Measurements from ENCODE around the gene PLXDC2. TPM values are rescaled to one million over a fixed set of nuclear protein-coding genes. Genes with fewer than 3 reads are reported as not detected.

PLXDC2 gene
- total and polyA plus RNA-seq, 2 experiments from 2014 or later: 13.5 to 19.4 TPM

- TF ChIP-seq NANOG (IDR thresholded peaks at IDR 0.05; ENCODE audit: borderline replicate concordance) (no peak), STAT1 (IDR thresholded peaks at IDR 0.05; ENCODE audit: unreplicated experiment) (no peak), EZH2phosphoT487 (IDR thresholded peaks at IDR 0.05; ENCODE audit: unreplicated experiment) (no peak), EZH2 (IDR thresholded peaks at IDR 0.05; ENCODE audit: low read depth, unreplicated experiment) (no peak), POLR2AphosphoS5 (IDR thresholded peaks at IDR 0.05; ENCODE audit: low read depth) (no peak)
Measured at GRCh38 chr10:19904202-19904661, 88.0 kb downstream of the PLXDC2 start (continued).

- H3K4me1 ChIP-seq (ENCODE audit: insufficient read depth): peaks cover 23% of the 10 kb centered on the region
- no peaks in the 10 kb centered on the region for H3K36me3 ChIP-seq (ENCODE audit: insufficient read depth)
- H3K27ac ChIP-seq (ENCODE audit: low read depth): no peak overlapping the region
- H4K20me1 ChIP-seq (replicated peaks; ENCODE audit: insufficient read depth): peaks cover 8% of the 10 kb centered on the region; the same call in 1 of the 2 replicates
- H3K9me3 Mint-ChIP-seq: no peaks in the 10 kb centered on the region
- H3K9me2 ChIP-seq (ENCODE audit: insufficient read depth): no peaks in the 10 kb centered on the region
- peaks cover 65% of the 10 kb centered on the region for H3K4me1 Mint-ChIP-seq
- H3K4me3 Mint-ChIP-seq: no peak overlapping the region
- H3K27me3 ChIP-seq (ENCODE audit: insufficient read depth): no peaks in the 10 kb centered on the region
- peak; percentile 80 for ATAC-seq
- H3F3A ChIP-seq (replicated peaks; ENCODE audit: low read depth): no peaks in the 10 kb centered on the region
- no peak overlapping the region for H3K4me3 ChIP-seq
- H3K27ac Mint-ChIP-seq: 0 out of 2 replicates have a peak overlapping the region, but pooled peaks have one; percentile 0
- TF ChIP-seq REST (IDR thresholded peaks at IDR 0.05; ENCODE audit: unreplicated experiment): no peak
- no peak for TF ChIP-seq ETS1 (IDR thresholded peaks at IDR 0.05)
- no peak for TF ChIP-seq JUNB (IDR thresholded peaks at IDR 0.05; ENCODE audit: unreplicated experiment)
- no peak for DNase-seq (ENCODE audit: low spot score)
- H3K27me3 Mint-ChIP-seq (ENCODE audit: insufficient read depth, low read depth, poor library complexity): peaks cover 2% of the 10 kb centered on the region
- H3K79me2 ChIP-seq (replicated peaks; ENCODE audit: insufficient read depth): peaks cover 63% of the 10 kb centered on the region
- H2AFZ ChIP-seq: no peak overlapping the region
- H3K36me3 Mint-ChIP-seq (ENCODE audit: low read depth): no peaks in the 10 kb centered on the region
- H3K4me2 ChIP-seq: no peak overlapping the region
Measured at GRCh38 chr10:19906108-19906791, 90.0 kb downstream of the PLXDC2 start.
